GM23248 (cell line): ENCODE data around the gene TMEM53.

Experiments used
- EZH2 ChIP-seq: fragments of 200-600 bp; sonication (generic); IDR thresholded peaks from 2 replicates; pipeline ENCODE4 v1.6.1; 2018; ENCODE audit warnings: antibody characterized with exemption, mild to moderate bottlenecking; ENCODE audit not compliant: insufficient read depth, poor library complexity, severe bottlenecking
- EZH2phosphoT487 ChIP-seq: fragments of 200-600 bp; sonication (generic); IDR thresholded peaks from 2 replicates; pipeline ENCODE4 v1.6.1; 2018; ENCODE audit warnings: antibody characterized with exemption, moderate library complexity, mild to moderate bottlenecking, low read depth; ENCODE audit not compliant: insufficient read depth

DNA sequence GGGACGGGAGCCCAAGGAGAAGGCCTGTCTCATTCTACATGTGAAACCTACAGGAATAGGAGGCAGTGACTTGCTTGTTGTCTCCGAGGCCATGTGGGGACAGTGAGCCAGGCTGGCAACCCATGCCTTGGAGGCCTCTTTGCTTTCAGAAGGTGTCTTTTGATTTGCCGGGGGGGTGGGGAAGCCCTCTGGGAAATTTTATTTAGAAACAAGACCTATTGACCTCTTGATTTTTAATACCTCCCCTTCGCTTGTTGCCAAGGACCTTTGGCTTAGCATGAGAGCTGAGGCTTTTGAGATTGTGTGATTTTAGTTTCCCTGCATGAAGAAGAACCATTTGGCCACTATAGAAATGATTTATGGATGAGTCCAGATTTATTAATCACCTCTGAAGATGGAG lies 4.3 kb upstream of the TMEM53 start:
- TF ChIP-seq EZH2 (no peak), EZH2phosphoT487 (no peak)
